ENCODE data around the gene POU1F1. TPM values are rescaled to one million over a fixed set of nuclear protein-coding genes. Genes with fewer than 3 reads are reported as not detected.

The POU1F1 gene
- not detected for total RNA-seq
- polyA plus RNA-seq (ENCODE audit: insufficient read depth, low read depth, low replicate concordance): not detected
- long read RNA-seq, donor 1: 0 reads
- long read RNA-seq, donor 2: 0 reads
- long read RNA-seq, donor 3: 0 reads
- long read RNA-seq, donor 4: 0 reads
- long read RNA-seq, donor 5: 0 reads
- long read RNA-seq, donor 6: 0 reads
- long read RNA-seq, donor 7: 0 reads
- long read RNA-seq, donor 8: 0 reads
- long read RNA-seq, donor 9: 0 reads
- long read RNA-seq, donor 10: 0 reads

GRCh38 chr3:87276484-87276883 lies at the start of gene POU1F1:
Gene POU1F1, minus strand, starts transcription at chr3:87276584. Its CDS starts 122 bp downstream, at chr3:87276462.
- no peak for FAIRE-seq

GRCh38 chr3:87324609-87325008 lies 48.2 kb upstream of the POU1F1 start:
- intact Hi-C loops (cut with DNase I): no loop called here
- FAIRE-seq (no peak), DNase-seq (no peak)
- no peak for TF ChIP-seq CTCF (IDR thresholded peaks at IDR 0.05; ENCODE audit: borderline replicate concordance, extremely low read depth, insufficient read depth)
- Histone ChIP-seq H3K9me3 (ENCODE audit: control insufficient read depth in 2 of 3, insufficient read depth in 1 of 3, low read length in 3 of 3) (no peaks in the 10 kb centered on the region), H3K9ac (ENCODE audit: low read length in 3 of 3) (no peak overlapping the region), H3K4me3 (ENCODE audit: low read length in 3 of 3) (no peak overlapping the region), H3K27me3 (ENCODE audit: control insufficient read depth, insufficient read depth, low read length) (no peaks in the 10 kb centered on the region), H3K4me1 (ENCODE audit: control insufficient read depth in 2 of 3, insufficient read depth in 2 of 3, low read depth in 1 of 3, low read length in 3 of 3) (no peaks in the 10 kb centered on the region), H3K36me3 (ENCODE audit: control insufficient read depth in 2 of 3, insufficient read depth in 3 of 3, low read length in 3 of 3) (no peaks in the 10 kb centered on the region), H3K27ac (ENCODE audit: low read depth in 2 of 2, low read length in 2 of 2) (no peak overlapping the region)

More at GRCh38 chr3:87276484-87276883, at the start of gene POU1F1:
- Histone ChIP-seq H3K27me3 (ENCODE audit: control insufficient read depth, insufficient read depth, low read length) (no peaks in the 10 kb centered on the region), H3K9me3 (ENCODE audit: control insufficient read depth in 2 of 3, insufficient read depth in 1 of 3, low read length in 3 of 3) (no peaks in the 10 kb centered on the region), H3K27ac (ENCODE audit: low read depth in 2 of 2, low read length in 2 of 2) (no peak within 1 kb of the TSS), H3K4me1 (ENCODE audit: control insufficient read depth in 2 of 3, insufficient read depth in 2 of 3, low read depth in 1 of 3, low read length in 3 of 3) (no peaks in the 10 kb centered on the region), H3K4me3 (ENCODE audit: low read length in 3 of 3) (no peak within 1 kb of the TSS), H3K36me3 (ENCODE audit: control insufficient read depth in 2 of 3, insufficient read depth in 3 of 3, low read length in 3 of 3) (no peaks in the 10 kb centered on the region), H3K9ac (ENCODE audit: low read length in 3 of 3) (no peak within 1 kb of the TSS)
- DNase-seq: no peak
- no peak for TF ChIP-seq CTCF (IDR thresholded peaks at IDR 0.05; ENCODE audit: borderline replicate concordance, extremely low read depth, insufficient read depth)
- intact Hi-C loops (cut with DNase I): no loop called here

- FAIRE-seq (no peak), DNase-seq (no peak)
- peaks cover 0 to 5% (median 0%) of the 10 kb centered on the region in 3 donors for H3K4me1 ChIP-seq (ENCODE audit: control insufficient read depth in 2 of 3, insufficient read depth in 2 of 3, low read depth in 1 of 3, low read length in 3 of 3)
- no peaks in the 10 kb centered on the region for H3K36me3 ChIP-seq (ENCODE audit: control insufficient read depth in 2 of 3, insufficient read depth in 3 of 3, low read length in 3 of 3)
- H3K4me3 ChIP-seq (ENCODE audit: low read length in 3 of 3): no peak overlapping the region
- intact Hi-C loops (cut with DNase I): no loop called here
- no peaks in the 10 kb centered on the region for H3K9me3 ChIP-seq (ENCODE audit: control insufficient read depth in 2 of 3, insufficient read depth in 1 of 3, low read length in 3 of 3)
- H3K9ac ChIP-seq (ENCODE audit: low read length in 3 of 3): no peak overlapping the region
- no peak for TF ChIP-seq CTCF (IDR thresholded peaks at IDR 0.05; ENCODE audit: borderline replicate concordance, extremely low read depth, insufficient read depth)
- no peaks in the 10 kb centered on the region for H3K27me3 ChIP-seq (ENCODE audit: control insufficient read depth, insufficient read depth, low read length)
- H3K27ac ChIP-seq (ENCODE audit: low read depth in 2 of 2, low read length in 2 of 2): no peak overlapping the region
These were observed 44.6 kb upstream of the POU1F1 start for GRCh38 chr3:87320756-87321626.
